HCT116 (cell line): Measurements from ENCODE around the gene TMEM187. TPM values are rescaled to one million over a fixed set of nuclear protein-coding genes. Genes with fewer than 3 reads are reported as not detected.

Experiments used
- ATAC-seq: fragments of 200-7000 bp; cut with Tn5 transposase; 2 replicates; pipeline ENCODE4 v1.9.1; 2020; ENCODE audit warnings: mild to moderate bottlenecking, moderate library complexity
- BruUV-seq: library from RNA; stranded (reverse); fragments of 400-500 nt; replicated peaks from 2 replicates; lab custom pipeline; 2021; lab: Mats Ljungman, UMichigan
- CTCF ChIA-PET: fragments of 300-600 bp; sonication (Branson Sonifier 250); formaldehyde crosslinking; loops from one replicate; lab custom pipeline; 2021; ENCODE audit warnings: antibody characterized with exemption; lab: Charles Lee
- POLR2A ChIA-PET: fragments of 300-600, 350-600 bp; sonication (Branson Sonifier 250); formaldehyde crosslinking; loops from one replicate; lab custom pipeline; 2021; ENCODE audit warnings: antibody characterized with exemption; lab: Charles Lee
- RAD21 ChIA-PET, 2 experiments: fragments of 300-600 bp; sonication (Branson Sonifier 250); formaldehyde crosslinking; loops; one replicate each; lab custom pipeline; 2023; ENCODE audit warnings: low total read pairs in 2 of 2; ENCODE audit not compliant: uncharacterized antibody in 2 of 2, unreplicated experiment in 2 of 2, low non-redundant PET in 1 of 2; lab: Charles Lee
- DNase-seq: peaks from one replicate; pipeline ENCODE4 v3.0.0-alpha.2; 2010; ENCODE audit warnings: low read depth, low spot score
- H2AFZ ChIP-seq: fragments of 200-600 bp; shearing (Covaris generic), sonication (generic); 2 replicates; pipeline ENCODE4 v1.6.1; 2017; ENCODE audit warnings: low read depth, mixed run types, mixed read lengths, antibody characterized with exemption, low read length; ENCODE audit not compliant: poor library complexity, severe bottlenecking
- H3K27ac ChIP-seq: 2 replicates; pipeline ENCODE4 v1.5.1; 2012; ENCODE audit warnings: low read depth, low read length
- H3K27me3 ChIP-seq: fragments of 200-600 bp; sonication (generic); 2 replicates; pipeline ENCODE4 v1.6.1; 2016; ENCODE audit warnings: mixed run types, low read length, mixed read lengths; ENCODE audit not compliant: insufficient read depth
- H3K36me3 ChIP-seq, 2 experiments: fragments of 200-500 bp in 1 of 2; fragments of 200-600 bp in 1 of 2; sonication (Bioruptor generic) in 1 of 2; sonication (generic) in 1 of 2; 2 replicates each; pipeline versions ENCODE4 v1.5.1 to v1.6.1; 2014 to 2016; ENCODE audit warnings: low read length in 2 of 2, inconsistent platforms in 1 of 2, mixed read lengths in 1 of 2, mixed run types in 1 of 2; ENCODE audit not compliant: insufficient read depth in 2 of 2, control insufficient read depth in 1 of 2
- H3K4me1 ChIP-seq, 2 experiments: fragments of 200-600 bp in 1 of 2; sonication (generic) in 1 of 2; 2 replicates each; pipeline versions ENCODE4 v1.5.1 to v1.6.1; 2012 to 2017; ENCODE audit warnings: low read length in 2 of 2, inconsistent platforms in 1 of 2, mild to moderate bottlenecking in 1 of 2, mixed read lengths in 1 of 2, mixed run types in 1 of 2, moderate library complexity in 1 of 2; ENCODE audit not compliant: insufficient read depth in 2 of 2, control insufficient read depth in 1 of 2
- H3K4me2 ChIP-seq: fragments of 200-600 bp; sonication (generic); 2 replicates; pipeline ENCODE4 v1.6.1; 2017; ENCODE audit warnings: mixed run types, low read length, mixed read lengths
- H3K4me3 ChIP-seq, 2 experiments: fragments of 200-600 bp in 1 of 2; sonication (generic) in 1 of 2; replicated peaks in 1 of 2; 2 replicates each; pipeline ENCODE4 v1.5.1; 2011 to 2016; ENCODE audit warnings: low read length in 2 of 2, control low read depth in 1 of 2, low read depth in 1 of 2, mild to moderate bottlenecking in 1 of 2, mixed read lengths in 1 of 2, mixed run types in 1 of 2
- H3K79me2 ChIP-seq: fragments of 200-600 bp; sonication (generic); 2 replicates; pipeline ENCODE4 v1.6.1; 2017; ENCODE audit warnings: mild to moderate bottlenecking, mixed run types, low read length, moderate library complexity, mixed read lengths; ENCODE audit not compliant: insufficient read depth
- H3K9ac ChIP-seq: fragments of 200-600 bp; sonication (generic); 2 replicates; pipeline ENCODE4 v1.6.1; 2016; ENCODE audit warnings: low read length, mixed read lengths
- H3K9me2 ChIP-seq: fragments of 200-600 bp; sonication (generic), shearing (Covaris generic); 2 replicates; pipeline ENCODE4 v1.6.1; 2017; ENCODE audit warnings: mixed run types, mild to moderate bottlenecking, moderate library complexity; ENCODE audit not compliant: insufficient read depth
- H3K9me3 ChIP-seq, 2 experiments: fragments of 200-500 bp in 1 of 2; fragments of 200-600 bp in 1 of 2; sonication (Bioruptor generic) in 1 of 2; sonication (generic) in 1 of 2; 2 replicates each; pipeline ENCODE4 v1.6.1; 2014 to 2017; ENCODE audit warnings: low read length in 2 of 2, mixed read lengths in 2 of 2, inconsistent platforms in 1 of 2, low read depth in 1 of 2, mild to moderate bottlenecking in 1 of 2, mixed run types in 1 of 2, moderate library complexity in 1 of 2; ENCODE audit not compliant: control insufficient read depth in 1 of 2, insufficient read depth in 1 of 2
- H4K20me1 ChIP-seq: fragments of 200-600 bp; sonication (generic), shearing (Covaris generic); 2 replicates; pipeline ENCODE4 v1.6.1; 2017; ENCODE audit warnings: mixed run types, mild to moderate bottlenecking, moderate library complexity; ENCODE audit not compliant: insufficient read depth
- ATF3 ChIP-seq: IDR thresholded peaks from 2 replicates; pipeline ENCODE4 v1.6.1; 2012
- CBX3 ChIP-seq: IDR thresholded peaks from 2 replicates; pipeline ENCODE4 v1.6.1; 2012; ENCODE audit warnings: low read depth
- CEBPB ChIP-seq: IDR thresholded peaks from 2 replicates; pipeline ENCODE4 v1.6.1; 2012; ENCODE audit warnings: low read depth
- EGR1 ChIP-seq: IDR thresholded peaks from 2 replicates; pipeline ENCODE4 v1.6.1; 2012; ENCODE audit warnings: low read depth
- ELF1 ChIP-seq: IDR thresholded peaks from 2 replicates; pipeline ENCODE4 v1.6.1; 2012; ENCODE audit warnings: low read depth, borderline replicate concordance
- EZH2 ChIP-seq: fragments of 200-600 bp; sonication (generic); IDR thresholded peaks from 2 replicates; pipeline ENCODE4 v1.6.1; 2017; ENCODE audit warnings: antibody characterized with exemption, mixed run types
- FOSL1 ChIP-seq: IDR thresholded peaks from 2 replicates; pipeline ENCODE4 v1.6.1; 2012; ENCODE audit warnings: low read depth
- JUND ChIP-seq: IDR thresholded peaks from 2 replicates; pipeline ENCODE4 v1.6.1; 2012
- POLR2A ChIP-seq: IDR thresholded peaks from 2 replicates; pipeline ENCODE4 v1.7.0; 2011; ENCODE audit warnings: borderline replicate concordance; ENCODE audit not compliant: insufficient read depth, insufficient read length; ENCODE audit errors: extremely low read depth
- POLR2AphosphoS5 ChIP-seq: IDR thresholded peaks from 2 replicates; pipeline ENCODE4 v1.6.1; 2011; ENCODE audit warnings: mild to moderate bottlenecking, low read depth, low read length, moderate library complexity
- RAD21 ChIP-seq: IDR thresholded peaks from 2 replicates; pipeline ENCODE4 v1.6.1; 2012; ENCODE audit warnings: low read depth, mild to moderate bottlenecking
- SIN3A ChIP-seq: IDR thresholded peaks from 2 replicates; pipeline ENCODE4 v1.6.1; 2012; ENCODE audit warnings: low read depth
- SP1 ChIP-seq: IDR thresholded peaks from 2 replicates; pipeline ENCODE4 v1.6.1; 2012; ENCODE audit warnings: low read depth
- SRF ChIP-seq: IDR thresholded peaks from 2 replicates; pipeline ENCODE4 v1.6.1; 2012; ENCODE audit warnings: low read depth
- TCF7L2 ChIP-seq: IDR thresholded peaks from 2 replicates; pipeline ENCODE4 v1.7.0; 2011; ENCODE audit warnings: borderline replicate concordance, inconsistent platforms; ENCODE audit not compliant: insufficient read depth, insufficient read length; ENCODE audit errors: extremely low read depth
- ZFX ChIP-seq: fragments of 450-650 bp; IDR thresholded peaks from 2 replicates; pipeline ENCODE4 v1.6.1; 2017
- ZNF274 ChIP-seq: fragments of 200-500 bp; sonication (Bioruptor generic); IDR thresholded peaks from 2 replicates; pipeline ENCODE4 v1.6.1; 2014; ENCODE audit warnings: mild to moderate bottlenecking, low read depth, low read length, inconsistent platforms
- intact Hi-C: fragments of 100-400 bp; cut with micrococcal nuclease; formaldehyde crosslinking; loops from 2 replicates; pipeline ENCODE4 v1.10.0; 2022
- total RNA-seq: library from RNA; stranded (reverse); gene quantifications from one replicate; pipeline ENCODE4 v1.2.1, GENCODE V29; 2021; ENCODE audit not compliant: unreplicated experiment
- TF ChIP-seq, protein P1 (sequence below): IDR thresholded peaks from 2 replicates; pipeline ENCODE4 v1.6.1; 2011; ENCODE audit warnings: mild to moderate bottlenecking, low read length, moderate library complexity; ENCODE audit not compliant: insufficient replicate concordance; ENCODE audit errors: extremely low read depth
- TF ChIP-seq, protein P2 (sequence below): IDR thresholded peaks from 2 replicates; pipeline ENCODE4 v1.6.1; 2012

The TMEM187 gene
- total RNA-seq, 1 experiment from 2014 or later = 12.6 TPM

DNA sequence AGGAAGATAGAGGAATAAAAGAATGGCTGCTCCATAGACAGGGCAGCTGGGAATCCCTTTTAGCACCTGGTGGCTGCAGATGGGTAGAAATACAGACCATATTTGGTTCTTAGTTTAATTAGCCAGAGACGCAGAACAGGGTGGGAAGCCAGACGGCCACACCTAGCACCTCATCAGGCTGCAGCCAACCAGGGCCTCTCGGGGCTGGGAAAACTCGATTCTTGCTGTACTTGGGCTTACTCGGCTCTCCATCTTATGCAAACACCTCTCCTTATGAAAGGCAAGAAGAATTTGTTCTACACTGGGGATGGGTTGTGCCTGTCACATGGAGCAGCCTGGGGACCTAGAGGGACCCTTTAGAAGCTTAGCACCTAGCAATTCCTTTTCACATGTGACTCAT is 27.5 kb downstream of the TMEM187 start:
- ChIA-PET POLR2A (no interaction called here), RAD21 (no interaction called here), CTCF (no interaction called here)
- Histone ChIP-seq H3K4me1 (peaks cover 8 to 11% of the 10 kb centered on the region in 2 experiments; a peak in 3 of 4 replicates), H3K4me3 (no peak overlapping the region), H3K4me2 (no peak overlapping the region), H3K79me2 (no peaks in the 10 kb centered on the region), H3K27ac (no peak overlapping the region), H3K9me2 (no peaks in the 10 kb centered on the region), H3K27me3 (no peaks in the 10 kb centered on the region), H2AFZ (no peak overlapping the region), H3K9me3 (no peaks in the 10 kb centered on the region), H3K36me3 (no peaks in the 10 kb centered on the region), H4K20me1 (no peaks in the 10 kb centered on the region), H3K9ac (no peak overlapping the region)
- intact Hi-C loops = no loop called here
- no peak for DNase-seq
- no peak for ATAC-seq
- TF ChIP-seq SP1 (no peak), SIN3A (no peak), FOSL1 (no peak), EZH2 (no peak)
- BruUV-seq = no TSS peak

GRCh38 chrX:154002215-154002719 is 29.7 kb downstream of the TMEM187 start:
- ChIA-PET POLR2A (no interaction called here), RAD21 (no interaction called here), CTCF (interaction anchor here (2.3 kb wide), 1 partner anchor 11 kb away, joined by 8 read pairs; no protein-coding TSS in a partner anchor)
- intact Hi-C loops = no loop called here
- Histone ChIP-seq H4K20me1 (no peaks in the 10 kb centered on the region), H3K4me2 (peak overlapping the region; percentile 33; the same call in 1 of the 2 replicates), H2AFZ (no peak overlapping the region), H3K27ac (peak overlapping the region; percentile 35), H3K9ac (no peak overlapping the region), H3K9me2 (no peaks in the 10 kb centered on the region), H3K4me3 (no peak overlapping the region), H3K36me3 (no peaks in the 10 kb centered on the region), H3K27me3 (no peaks in the 10 kb centered on the region), H3K79me2 (no peaks in the 10 kb centered on the region), H3K9me3 (no peaks in the 10 kb centered on the region), H3K4me1 (peaks cover 8 to 11% of the 10 kb centered on the region in 2 experiments; a peak in 3 of 4 replicates)
- no TSS peak for BruUV-seq
- peak; percentile 38; the same call in 1 of the 2 replicates for ATAC-seq
- TF ChIP-seq RAD21 (no peak), ZFX (no peak), ATF3 (no peak), POLR2AphosphoS5 (no peak), CEBPB (no peak), POLR2A (no peak), ELF1 (no peak), SRF (no peak), EZH2 (no peak), CBX3 (no peak), ZNF274 (no peak), SIN3A (no peak), EGR1 (no peak), SP1 (no peak), JUND (no peak), TCF7L2 (no peak), FOSL1 (no peak)
- TF ChIP-seq, protein P1, sequence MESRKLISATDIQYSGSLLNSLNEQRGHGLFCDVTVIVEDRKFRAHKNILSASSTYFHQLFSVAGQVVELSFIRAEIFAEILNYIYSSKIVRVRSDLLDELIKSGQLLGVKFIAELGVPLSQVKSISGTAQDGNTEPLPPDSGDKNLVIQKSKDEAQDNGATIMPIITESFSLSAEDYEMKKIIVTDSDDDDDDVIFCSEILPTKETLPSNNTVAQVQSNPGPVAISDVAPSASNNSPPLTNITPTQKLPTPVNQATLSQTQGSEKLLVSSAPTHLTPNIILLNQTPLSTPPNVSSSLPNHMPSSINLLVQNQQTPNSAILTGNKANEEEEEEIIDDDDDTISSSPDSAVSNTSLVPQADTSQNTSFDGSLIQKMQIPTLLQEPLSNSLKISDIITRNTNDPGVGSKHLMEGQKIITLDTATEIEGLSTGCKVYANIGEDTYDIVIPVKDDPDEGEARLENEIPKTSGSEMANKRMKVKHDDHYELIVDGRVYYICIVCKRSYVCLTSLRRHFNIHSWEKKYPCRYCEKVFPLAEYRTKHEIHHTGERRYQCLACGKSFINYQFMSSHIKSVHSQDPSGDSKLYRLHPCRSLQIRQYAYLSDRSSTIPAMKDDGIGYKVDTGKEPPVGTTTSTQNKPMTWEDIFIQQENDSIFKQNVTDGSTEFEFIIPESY = no peak
- TF ChIP-seq, protein P2, sequence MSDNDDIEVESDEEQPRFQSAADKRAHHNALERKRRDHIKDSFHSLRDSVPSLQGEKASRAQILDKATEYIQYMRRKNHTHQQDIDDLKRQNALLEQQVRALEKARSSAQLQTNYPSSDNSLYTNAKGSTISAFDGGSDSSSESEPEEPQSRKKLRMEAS = no peak
- no peak for DNase-seq
